NB4 (cell line): ENCODE results near the gene IL17C.

ENCODE experiments used
- DNase-seq: peaks from one replicate; pipeline ENCODE4 v3.0.0; 2010; ENCODE audit warnings: low read depth
- H3K4me3 ChIP-seq: one replicate; pipeline ENCODE4 v1.5.1; 2011; ENCODE audit warnings: mild to moderate bottlenecking, low read depth, low read length, moderate library complexity
- MAX ChIP-seq: IDR thresholded peaks from 2 replicates; pipeline ENCODE4 v1.6.1; 2011; ENCODE audit warnings: low read depth, low read length
- MYC ChIP-seq: IDR thresholded peaks from 2 replicates; pipeline ENCODE4 v1.6.1; 2011; ENCODE audit warnings: low read depth, low read length
- POLR2A ChIP-seq: IDR thresholded peaks from 2 replicates; pipeline ENCODE4 v1.6.1; 2011; ENCODE audit warnings: mild to moderate bottlenecking; ENCODE audit not compliant: insufficient read length; ENCODE audit errors: extremely low read depth
- TF ChIP-seq, protein P1 (sequence below): IDR thresholded peaks from one replicate; pipeline ENCODE4 v1.5.1; 2012; ENCODE audit warnings: low read depth, low read length

IL17C gene

DNA sequence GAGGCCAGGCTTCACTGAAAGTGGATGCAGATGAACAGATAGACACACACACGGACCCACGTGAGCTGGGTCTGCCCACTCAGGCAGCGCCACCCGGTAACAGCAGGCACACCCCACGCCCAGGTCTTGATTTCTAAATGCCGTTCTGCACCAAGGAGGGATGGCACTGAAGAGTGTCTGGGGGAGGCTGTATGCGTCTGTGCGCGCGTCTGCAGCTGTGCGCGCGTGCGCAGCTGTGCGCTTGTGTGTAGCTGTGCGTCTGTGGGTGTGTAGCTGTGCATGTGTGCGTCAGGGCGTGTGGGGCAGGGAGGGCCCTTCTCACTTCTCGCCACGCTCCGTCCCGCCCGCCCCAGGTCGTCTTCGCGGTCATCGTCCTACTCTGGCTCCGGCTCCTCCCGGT is 15.5 kb upstream of the IL17C start:
- DNase-seq, result no peak
- TF ChIP-seq MYC, result no peak
- TF ChIP-seq, protein P1, sequence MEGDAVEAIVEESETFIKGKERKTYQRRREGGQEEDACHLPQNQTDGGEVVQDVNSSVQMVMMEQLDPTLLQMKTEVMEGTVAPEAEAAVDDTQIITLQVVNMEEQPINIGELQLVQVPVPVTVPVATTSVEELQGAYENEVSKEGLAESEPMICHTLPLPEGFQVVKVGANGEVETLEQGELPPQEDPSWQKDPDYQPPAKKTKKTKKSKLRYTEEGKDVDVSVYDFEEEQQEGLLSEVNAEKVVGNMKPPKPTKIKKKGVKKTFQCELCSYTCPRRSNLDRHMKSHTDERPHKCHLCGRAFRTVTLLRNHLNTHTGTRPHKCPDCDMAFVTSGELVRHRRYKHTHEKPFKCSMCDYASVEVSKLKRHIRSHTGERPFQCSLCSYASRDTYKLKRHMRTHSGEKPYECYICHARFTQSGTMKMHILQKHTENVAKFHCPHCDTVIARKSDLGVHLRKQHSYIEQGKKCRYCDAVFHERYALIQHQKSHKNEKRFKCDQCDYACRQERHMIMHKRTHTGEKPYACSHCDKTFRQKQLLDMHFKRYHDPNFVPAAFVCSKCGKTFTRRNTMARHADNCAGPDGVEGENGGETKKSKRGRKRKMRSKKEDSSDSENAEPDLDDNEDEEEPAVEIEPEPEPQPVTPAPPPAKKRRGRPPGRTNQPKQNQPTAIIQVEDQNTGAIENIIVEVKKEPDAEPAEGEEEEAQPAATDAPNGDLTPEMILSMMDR, result no peak
- no peak for TF ChIP-seq MAX
- TF ChIP-seq POLR2A, result no peak
- H3K4me3 ChIP-seq, result no peak overlapping the region

GRCh38 chr16:88623858-88624257 is 14.5 kb upstream of the IL17C start:
- H3K4me3 ChIP-seq, result no peak overlapping the region
- DNase-seq, result no peak
- no peak for TF ChIP-seq MYC
- TF ChIP-seq, protein P1, result no peak
- no peak for TF ChIP-seq POLR2A
- TF ChIP-seq MAX, result no peak

DNA sequence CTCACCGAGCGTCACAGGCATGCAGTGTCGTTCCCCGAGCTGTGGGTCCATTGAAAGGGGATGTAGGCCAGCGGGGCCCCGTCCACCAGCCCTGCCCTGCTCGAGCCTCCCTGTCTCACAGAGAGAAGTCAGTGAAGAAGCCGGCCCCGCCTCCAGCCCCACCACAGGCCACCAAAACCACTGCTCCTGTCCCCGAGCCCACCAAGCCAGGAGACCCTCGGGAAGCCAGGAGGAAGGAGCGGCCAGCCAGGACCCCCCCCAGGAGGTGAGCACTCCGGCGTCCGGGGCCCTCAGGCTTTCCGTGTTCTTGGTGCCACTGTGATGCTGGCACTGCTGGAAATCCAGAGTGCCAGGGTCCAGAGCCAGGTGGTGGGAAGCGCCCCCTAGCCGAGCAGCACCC is 13.9 kb upstream of the IL17C start:
- H3K4me3 ChIP-seq, result no peak overlapping the region
- no peak for DNase-seq
- no peak for TF ChIP-seq MAX
- TF ChIP-seq, protein P1, result no peak
- no peak for TF ChIP-seq MYC
- no peak for TF ChIP-seq POLR2A

DNA sequence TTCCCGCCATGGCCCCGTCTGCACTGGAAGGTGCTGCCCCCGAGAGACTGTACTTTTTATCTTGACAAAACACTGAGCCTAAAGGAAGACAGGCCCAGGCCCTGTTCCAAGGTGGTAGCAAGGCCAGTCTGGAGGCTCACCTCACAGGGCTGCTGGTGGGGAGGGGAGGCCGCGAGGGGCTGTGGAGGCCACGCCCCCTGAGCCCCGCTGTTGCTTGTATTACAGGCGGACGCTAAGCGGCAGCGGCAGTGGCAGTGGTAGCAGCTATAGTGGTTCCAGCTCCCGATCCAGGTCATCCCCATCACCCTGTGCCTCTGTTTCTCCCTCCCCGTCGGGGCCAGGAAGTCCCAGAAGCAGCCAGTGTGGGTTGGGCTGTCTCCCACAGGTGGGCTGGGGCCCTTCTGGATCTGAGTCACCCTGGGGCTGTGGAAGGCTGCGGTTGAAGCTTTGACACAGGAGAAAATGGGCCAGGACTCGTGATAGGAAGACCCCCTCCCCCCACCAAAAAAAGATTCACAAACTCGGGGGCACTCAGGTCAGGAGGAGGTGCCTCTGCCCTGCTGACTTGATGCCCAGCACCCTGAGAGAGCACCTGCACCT is 13.3 kb upstream of the IL17C start:
- DNase-seq, result no peak
- no peak overlapping the region for H3K4me3 ChIP-seq
- TF ChIP-seq, protein P1, result no peak
- TF ChIP-seq MYC, result no peak
- TF ChIP-seq POLR2A, result no peak
- no peak for TF ChIP-seq MAX

DNA sequence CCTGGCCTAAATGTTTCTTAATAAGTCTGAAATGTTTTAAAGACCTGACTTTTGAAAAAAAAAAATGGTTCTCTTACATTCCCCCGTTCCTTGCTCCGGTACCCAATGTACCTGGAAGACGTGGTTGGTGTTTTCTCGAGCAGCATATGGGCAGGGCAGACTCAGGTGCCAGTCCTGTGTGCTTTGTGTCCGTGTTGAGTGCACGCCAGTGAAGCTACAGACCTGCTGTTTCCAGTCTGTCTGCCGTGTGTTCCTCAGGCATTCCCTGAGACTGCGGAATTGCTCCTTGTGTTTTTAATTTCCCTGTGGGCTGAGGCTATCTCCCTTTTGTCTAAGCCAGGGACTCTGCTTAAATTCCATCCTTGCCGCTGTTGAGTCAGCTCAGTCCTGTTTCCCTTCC is 11.7 kb upstream of the IL17C start:
- DNase-seq, result no peak
- TF ChIP-seq POLR2A, result no peak
- no peak overlapping the region for H3K4me3 ChIP-seq

- TF ChIP-seq MYC, result no peak
- TF ChIP-seq POLR2A, result no peak
- TF ChIP-seq, protein P1, result no peak
- TF ChIP-seq MAX, result no peak
- no peak overlapping the region for H3K4me3 ChIP-seq
- DNase-seq, result no peak
These were observed 10.6 kb upstream of the IL17C start for GRCh38 chr16:88627531-88628411.
